DMS53 (cell line): ENCODE measurements around the gene OR52E1.
"Not testable (repeated sequence)": the region's sequence is repeated elsewhere in the genome, so short reads cannot be mapped to it uniquely, and the experiment has no call there.

Source experiments
- DNase-seq: peaks from one replicate; lab custom pipeline; 2025; lab: John Stamatoyannopoulos, UW

The OR52E1 gene

DNA sequence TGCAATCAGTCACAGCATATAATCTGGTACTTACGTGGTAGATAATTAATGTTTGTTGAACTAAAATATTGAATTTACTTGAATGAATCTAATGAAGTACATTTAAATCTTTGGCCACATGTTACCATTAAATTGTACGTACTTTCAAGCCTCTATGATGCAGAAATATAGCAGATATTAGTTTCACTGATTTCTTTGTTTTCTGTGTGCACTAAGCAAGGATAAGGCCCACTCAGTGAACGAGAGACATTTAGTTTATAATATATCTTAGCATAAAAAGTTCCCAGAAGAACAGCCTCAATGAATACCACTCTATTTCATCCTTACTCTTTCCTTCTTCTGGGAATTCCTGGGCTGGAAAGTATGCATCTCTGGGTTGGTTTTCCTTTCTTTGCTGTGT is at the start of gene OR52E1:
Gene OR52E1 (plus strand): TSS at position 301 of the 400 bp plus-strand sequence.
- DNase-seq = no peak

DNA sequence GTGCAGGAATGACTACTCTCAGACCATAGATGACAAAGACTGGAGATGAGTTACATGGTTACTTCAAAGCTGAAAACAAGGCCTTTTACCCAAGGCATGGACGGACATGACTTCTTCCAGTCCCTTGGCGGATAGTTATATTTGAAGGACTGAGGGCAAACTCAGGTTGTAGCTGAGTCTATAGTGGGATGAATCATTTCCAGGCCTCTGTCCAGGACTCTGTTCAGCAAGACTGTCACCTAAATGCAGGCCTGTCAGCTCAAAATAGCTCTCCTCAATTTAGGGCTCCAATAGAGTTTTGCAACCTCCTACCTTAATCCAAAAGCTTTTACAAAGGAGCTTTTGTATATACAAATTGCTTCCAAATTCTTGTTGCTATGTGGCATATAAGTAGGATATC is 47.4 kb upstream of the OR52E1 start:
- no peak for DNase-seq

DNA sequence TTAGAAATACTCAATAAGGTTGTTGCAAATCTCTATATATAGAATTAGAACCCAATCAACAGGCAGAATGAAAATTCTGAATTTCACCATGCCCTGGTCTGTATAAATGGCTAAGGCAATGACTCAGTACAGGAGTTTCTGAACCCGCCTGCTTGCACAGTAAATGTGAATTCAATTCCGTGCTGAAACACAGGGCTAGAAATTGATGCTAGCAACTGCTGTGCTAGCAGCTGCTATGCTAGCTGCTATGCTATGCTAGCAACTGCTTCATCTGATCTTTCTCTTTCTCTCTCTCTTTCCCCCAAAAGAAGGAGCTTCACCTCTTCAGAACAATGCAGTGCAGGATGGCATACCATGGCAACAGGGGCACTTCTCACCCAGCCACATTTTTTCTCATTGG is 32.7 kb upstream of the OR52E1 start:
- no peak for DNase-seq

DNA sequence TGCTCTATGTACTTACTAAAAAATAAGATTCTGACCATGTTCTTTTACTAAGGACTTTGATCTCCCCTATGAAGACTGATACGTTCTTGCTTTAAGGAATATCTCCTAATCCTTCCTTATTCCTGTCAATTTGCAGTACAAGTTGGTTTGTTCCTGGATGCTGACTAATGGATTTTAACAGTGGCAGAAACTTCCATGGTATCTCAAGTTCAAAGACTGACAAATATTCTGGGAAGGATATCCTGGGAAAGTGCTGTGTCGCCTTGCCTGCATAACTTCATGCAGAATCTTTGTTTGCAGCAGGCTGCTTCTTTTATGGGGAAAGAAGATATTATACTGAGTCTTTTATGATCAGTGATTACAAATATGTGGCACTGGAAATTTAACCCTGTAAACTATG is 31.4 kb upstream of the OR52E1 start:
- DNase-seq = no peak

DNA sequence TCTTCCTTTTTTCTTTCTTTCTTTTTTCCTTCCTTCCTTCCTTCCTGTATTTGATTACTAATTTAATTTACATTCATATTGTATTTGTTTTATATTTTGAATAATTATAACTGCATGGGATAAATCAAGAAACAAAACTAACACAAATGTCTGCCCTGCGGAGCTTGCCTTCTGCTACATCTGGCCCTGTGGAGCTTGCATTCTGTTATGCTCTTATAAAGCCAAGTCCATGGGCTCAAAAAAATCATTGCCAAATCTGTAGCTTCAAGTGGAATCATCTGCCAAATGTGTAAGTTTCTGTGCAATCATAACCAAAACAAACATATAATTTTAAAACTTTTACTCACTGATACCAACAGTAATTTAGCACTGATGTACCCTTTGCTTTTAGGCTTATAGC is 31.0 kb upstream of the OR52E1 start:
- no peak for DNase-seq

DNA sequence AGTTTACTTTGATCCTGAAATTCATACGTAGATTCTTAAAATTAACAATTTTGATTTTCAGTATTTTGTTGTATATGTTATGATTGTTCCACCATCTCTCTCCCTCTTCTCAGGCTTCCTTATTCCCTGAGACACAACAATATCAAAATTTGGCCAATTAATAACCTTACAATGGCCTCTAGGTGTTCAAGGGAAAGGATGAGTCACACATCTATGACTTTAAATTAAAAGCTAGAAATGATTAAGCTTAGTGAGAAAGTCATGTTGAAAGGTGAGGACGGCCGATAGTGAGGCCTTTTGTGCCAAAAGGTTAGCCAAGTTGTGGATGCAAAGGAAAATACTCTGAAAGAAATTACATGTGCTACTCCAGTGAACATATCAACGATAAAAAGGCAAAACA is 28.5 kb upstream of the OR52E1 start:
- no peak for DNase-seq

DNA sequence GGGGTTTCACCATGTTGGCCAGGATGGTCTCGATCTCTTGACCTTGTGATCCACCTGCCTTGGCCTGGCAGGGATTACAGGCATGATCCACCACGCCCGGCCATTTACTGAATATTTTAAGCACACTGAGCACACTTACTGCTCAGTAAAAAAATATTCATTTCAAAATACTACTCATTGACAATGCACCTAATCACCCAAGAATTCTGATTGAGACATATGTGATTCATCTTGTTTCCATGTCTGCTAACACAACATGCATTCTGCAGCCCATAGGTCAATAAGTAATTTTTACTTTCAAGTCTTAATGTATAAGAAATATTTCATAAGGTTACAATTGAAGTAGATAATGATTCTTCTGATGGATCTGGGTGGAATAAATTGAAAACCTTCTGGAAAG is 27.3 kb upstream of the OR52E1 start:
- no peak for DNase-seq

DNA sequence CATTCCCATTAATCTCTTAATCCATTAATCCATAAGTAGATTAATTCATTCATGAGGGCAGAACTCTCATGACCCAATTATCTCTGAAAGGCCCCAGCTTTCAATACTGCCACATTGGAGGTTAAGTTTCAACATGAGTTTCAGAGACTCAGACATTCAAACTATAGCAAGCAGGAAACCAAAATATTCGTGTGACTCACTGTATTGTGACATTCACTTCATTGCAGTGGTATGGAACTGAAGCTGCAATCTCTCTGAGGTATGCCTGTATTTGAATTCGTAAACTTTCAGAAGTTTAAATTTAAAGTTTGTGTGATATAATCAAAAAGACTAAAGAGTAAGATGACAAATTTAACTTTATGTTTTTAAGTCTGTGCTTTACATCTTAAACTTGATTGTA is 26.0 kb upstream of the OR52E1 start:
- no peak for DNase-seq

DNA sequence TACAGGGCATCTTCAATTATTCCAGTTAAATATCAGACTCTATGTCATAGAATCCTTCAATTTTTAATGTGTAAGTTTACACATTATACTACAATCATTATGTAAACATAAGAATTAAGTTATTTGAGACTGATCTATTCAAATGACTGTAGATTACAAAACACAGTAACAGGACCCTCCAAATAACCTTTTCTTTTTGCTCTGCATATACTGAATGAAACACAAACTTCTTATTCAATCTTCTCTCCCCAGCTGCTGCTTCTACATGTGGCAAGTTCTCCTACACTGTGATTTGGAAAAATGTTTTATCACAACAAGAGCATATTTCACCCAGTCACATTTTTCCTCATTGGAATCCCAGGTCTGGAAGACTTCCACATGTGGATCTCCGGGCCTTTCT is 23.1 kb upstream of the OR52E1 start, which contains the start of gene OR52J3:
Gene OR52J3 (plus strand): TSS at position 301 of the 400 bp plus-strand sequence. CDS start 0 bp downstream, at position 301.
- DNase-seq = no peak

DNA sequence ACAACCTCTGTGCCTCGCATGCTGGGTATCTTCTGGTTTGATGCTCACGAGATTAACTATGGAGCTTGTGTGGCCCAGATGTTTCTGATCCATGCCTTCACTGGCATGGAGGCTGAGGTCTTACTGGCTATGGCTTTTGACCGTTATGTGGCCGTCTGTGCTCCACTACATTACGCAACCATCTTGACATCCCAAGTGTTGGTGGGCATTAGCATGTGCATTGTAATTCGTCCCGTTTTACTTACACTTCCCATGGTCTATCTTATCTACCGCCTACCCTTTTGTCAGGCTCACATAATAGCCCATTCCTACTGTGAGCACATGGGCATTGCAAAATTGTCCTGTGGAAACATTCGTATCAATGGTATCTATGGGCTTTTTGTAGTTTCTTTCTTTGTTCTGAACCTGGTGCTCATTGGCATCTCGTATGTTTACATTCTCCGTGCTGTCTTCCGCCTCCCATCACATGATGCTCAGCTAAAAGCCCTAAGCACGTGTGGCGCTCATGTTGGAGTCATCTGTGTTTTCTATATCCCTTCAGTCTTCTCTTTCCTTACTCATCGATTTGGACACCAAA is 22.5 kb upstream of the OR52E1 start:
- no peak for DNase-seq

DNA sequence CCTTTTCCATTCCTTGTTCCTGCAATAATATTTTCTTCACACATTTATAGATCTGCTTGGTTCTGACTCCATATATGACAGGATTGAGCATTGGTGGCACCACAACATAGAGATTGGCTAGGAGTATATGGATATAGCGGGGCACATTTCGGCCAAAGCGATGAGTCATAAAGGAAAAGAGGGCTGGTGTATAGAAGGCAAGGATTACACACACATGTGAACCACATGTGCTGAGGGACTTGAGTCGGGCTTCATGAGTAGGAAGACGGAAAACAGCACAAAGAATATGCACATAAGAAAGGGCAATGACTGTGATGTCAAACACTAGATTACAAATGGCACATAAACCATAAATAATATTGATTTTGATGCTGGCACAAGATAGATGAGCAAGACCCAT is 10.7 kb upstream of the OR52E1 start:
- DNase-seq = not testable (repeated sequence)

DNA sequence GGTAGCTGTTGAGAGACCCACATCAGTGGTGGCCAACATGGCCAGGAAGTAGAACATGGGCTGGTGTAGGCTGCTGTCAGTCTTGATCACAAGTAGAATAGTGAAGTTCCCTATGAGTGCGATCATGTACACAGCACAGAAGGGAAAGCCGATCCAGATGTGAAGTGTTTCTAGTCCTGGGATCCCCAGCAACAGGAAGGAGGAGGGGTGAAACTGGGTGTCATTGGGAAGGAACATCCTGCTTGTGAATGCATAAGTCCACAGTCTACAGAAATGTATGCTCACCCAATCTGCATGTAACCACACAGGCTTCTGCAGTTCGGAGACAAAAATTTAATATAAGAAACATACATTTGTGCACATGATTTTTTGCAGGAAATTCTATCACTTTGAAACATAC is 10.0 kb upstream of the OR52E1 start, which contains the start of gene OR52E2:
Gene OR52E2 (minus strand): TSS at position 237 of the 400 bp plus-strand sequence. CDS start 0 bp downstream, at position 237.
- no peak for DNase-seq

DNA sequence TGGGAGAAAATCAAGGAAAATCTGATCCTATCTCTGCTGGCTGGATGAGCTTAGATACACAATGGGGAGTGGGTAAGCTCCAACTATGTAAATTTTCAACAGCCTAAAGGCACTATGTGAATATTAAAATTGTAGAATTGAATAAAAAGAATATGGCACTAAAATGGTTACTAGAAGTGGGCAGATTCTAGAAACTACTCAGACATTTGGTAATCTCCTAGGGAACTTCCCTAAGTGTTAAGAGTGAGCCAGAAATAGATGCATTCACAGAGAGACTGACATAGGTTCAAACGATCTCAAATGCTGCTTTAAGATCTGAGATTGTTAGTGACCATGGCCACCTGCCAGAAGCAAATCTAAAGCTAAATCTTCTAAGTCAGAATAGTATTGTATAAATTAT is 4.3 kb upstream of the OR52E1 start:
- DNase-seq = no peak

DNA sequence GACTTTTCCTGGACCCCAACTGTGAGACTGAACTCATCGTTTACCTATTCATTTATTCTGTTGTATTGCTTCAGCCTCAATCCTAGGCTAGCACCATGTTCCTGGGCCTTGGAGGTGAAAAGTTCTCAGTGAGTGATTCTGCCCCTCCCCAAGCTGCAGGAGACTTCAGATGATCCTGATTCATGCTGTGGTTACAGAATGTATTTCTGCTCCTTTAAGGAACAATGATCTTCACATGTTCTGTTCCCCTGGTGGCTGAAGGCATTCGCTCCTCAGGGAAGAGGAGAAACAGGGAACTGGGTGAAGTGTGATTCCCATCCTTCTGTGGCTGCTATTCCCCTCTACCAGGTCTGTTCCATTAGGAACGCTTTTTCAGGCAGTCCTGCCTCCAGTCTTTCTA is 2.4 kb downstream of the OR52E1 start:
- DNase-seq = no peak

DNA sequence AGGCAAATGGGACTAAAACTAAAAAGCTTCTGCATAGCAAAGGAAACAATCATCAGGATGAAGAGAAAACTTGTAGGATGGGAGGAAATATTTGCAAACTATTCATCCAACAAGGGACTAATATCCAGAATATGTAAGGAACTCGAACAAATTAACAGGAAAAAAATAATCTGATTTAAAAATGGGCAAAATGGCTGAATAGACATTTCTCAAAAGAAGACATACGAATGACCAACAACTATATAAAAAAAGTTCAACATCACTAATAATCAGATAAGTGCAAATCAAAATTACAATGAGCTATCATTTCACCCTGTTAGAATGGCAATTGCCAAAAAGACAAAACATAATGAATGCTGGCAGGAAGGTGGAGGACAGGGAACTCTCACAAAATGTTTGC is 12.0 kb downstream of the OR52E1 start:
- no peak for DNase-seq

DNA sequence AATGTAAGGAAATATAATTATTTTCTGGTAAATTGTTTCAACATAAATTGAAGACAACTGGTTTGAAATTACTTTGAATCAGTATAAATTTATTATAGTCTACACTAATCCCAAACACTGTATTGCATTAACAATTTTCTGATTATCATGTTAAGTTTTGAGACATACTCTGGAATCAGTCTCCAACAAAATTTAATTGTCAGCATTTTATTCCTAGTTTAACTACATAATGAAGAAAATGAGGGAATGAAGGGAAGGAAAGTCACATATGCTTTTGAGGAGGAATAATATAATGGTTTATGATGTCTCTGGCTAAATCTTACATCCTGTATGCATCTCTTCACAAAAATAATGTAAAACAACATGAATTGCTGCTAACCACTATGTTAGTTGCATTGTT is 14.2 kb downstream of the OR52E1 start:
- no peak for DNase-seq

DNA sequence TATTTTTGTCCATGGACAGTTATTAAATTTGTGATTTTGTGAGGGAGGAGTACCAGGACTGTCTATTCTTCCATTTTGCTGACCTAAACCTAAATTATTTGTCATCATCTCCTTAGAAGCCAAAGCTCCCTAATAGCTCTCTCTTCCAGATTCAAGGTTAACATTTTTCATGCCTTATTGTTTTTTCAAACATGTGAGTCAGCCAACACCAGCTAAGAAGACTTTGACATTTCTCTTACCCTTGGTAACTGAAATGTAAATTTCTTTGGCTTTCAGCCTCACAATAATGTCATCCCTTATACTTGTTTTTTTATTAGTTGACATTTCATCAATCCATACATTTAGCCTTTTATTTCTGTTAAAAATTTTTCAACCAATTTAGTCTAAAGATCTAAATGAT is 19.2 kb downstream of the OR52E1 start:
- DNase-seq = no peak

DNA sequence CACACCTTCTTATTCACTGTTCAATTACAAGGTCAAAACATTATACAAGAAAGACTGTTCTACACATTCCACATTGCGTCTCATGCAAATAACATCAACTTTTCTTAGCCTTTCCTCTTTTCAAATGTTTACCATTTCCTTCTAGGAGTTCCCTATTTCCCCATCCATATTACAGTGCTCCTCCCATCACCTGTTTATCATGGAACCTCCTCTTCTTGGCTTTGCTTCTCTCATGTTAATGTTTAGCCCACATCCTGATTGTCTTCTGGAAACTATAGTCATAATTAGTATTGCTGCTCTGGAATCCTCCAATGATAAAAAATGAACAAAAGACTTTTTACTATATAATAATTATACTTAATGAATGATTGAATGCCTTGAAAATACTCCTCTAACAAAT is 21.3 kb downstream of the OR52E1 start:
- peak; percentile 36 for DNase-seq

DNA sequence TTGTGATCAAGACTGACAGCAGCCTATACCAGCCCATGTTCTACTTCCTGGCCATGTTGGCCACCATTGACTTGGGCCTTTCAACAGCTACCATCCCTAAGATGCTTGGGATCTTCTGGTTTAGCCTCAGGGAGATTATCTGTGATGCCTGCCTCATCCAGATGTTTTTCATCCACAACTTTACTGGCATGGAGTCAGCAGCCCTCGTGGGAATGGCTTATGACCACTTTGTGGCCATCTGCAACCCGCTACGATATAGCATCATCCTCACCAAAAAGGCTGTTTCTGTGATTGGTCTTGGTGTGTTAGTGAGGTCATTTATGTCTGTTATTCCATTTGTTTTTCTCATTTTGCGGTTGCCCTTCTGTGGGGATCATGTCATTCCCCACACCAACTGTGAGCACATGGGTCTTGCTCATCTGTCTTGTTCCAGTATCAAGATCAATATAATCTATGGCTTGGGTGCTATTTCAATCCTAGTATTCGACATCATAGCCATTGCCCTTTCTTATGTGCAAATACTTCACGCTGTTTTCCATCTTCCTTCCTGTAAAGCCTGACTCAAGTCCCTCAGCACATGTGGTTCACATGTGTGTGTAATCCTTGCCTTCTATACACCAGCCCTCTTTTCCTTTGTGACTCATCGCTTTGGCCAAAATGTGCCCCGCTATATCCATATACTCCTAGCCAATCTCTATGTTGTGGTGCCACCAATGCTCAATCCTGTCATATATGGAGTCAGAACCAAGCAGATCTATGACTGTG is 23.6 kb downstream of the OR52E1 start:
- DNase-seq = no peak

DNA sequence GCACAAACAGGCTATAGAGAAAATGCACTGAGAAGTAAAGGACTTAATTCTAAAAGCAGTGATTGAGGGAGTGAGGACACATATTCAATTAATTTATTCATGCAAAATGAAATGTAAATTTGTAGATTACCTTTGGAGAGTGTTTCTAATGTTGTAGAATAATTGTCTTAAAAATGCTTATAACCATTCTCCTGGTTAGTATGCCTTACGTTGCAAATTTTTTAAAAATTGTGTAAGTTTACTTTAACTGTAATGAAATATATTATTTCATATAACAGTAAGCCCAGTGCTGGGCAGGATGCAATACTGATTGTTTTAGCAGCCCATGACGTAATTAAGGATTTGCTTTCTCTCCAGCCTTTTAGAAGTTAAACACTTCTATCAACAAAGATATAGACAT is 26.6 kb downstream of the OR52E1 start:
- DNase-seq = no peak

DNA sequence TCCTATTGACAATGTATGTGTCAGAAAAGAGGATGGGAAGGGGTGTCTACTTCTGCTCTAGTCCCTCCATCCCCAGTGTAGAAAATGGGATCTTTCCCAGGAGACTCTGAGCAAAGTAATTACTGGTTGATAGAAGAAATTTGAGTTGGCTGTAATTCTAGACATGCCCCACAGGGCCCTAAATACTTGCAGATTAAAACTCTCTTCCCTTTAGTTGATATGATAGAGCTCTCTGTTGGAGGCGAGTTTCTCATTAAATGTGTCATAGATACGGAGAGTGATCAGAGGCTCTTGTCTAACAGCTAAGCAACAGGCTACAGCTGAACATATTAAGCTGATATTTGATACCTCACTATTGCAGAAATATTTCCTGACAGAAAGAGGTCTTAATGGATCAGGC is 32.9 kb downstream of the OR52E1 start:
- DNase-seq = no peak

DNA sequence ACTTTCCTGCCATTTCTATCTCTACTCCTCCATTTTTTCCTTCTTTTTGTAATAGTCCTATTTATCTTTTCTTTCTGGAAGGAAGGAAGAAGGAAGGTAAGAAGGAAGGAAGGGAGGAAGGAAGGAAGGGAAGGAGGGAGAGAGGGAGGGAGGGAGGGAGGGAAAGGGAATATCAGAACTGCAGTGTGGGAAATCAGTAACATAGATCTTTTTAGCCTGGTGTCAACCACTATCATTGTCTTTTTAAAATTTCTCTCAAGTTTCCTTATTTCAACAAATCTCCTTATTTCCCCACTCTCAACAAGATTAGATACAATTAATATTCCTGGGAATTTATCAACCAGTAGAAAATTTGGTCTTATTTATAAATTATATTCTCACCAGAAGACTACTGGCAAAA is 33.7 kb downstream of the OR52E1 start:
- no peak for DNase-seq

DNA sequence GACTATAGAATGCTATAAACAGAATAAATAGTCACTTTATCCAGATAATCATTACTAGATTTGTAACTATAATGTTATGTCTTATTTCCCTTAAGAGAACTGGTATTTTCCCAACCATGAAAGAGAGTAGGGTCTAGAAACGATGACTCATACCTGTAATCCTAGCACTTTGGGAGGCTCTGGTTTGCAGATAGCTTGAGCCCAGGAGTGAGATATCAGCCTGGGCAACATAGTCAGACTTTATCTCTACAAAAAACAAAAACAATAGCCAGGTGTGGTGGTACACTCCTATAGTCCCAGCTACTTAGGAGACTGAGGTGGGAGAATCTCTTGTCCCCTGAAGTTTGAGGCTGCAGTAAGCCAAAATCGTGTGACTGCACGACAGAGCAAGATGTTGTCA is 37.9 kb downstream of the OR52E1 start:
- DNase-seq = peak; percentile 56

DNA sequence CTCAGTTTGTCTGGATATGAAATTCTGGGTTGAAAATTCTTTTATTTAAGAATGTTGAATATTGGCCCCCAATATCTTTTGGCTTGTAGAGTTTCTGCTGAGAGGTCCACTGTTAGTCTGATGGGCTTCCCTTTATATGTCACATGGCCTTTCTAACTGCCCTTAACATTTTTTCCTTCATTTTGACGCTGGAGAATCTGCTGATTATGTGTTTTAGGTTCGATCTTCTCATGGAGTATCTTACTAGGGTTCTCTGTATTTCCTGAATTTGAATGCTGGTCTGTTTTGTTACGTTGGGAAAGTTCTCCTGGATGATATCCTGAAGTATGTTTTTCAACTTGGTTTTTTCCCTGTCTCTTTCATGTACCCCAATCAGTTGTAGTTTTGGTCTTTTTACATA is 46.0 kb downstream of the OR52E1 start:
- DNase-seq = no peak
